H1 (cell line): ENCODE data around the gene MRC2. TPM values are rescaled to one million over a fixed set of nuclear protein-coding genes. Genes with fewer than 3 reads are reported as not detected.

Experiments used
- EZH2 ChIP-seq: fragments of 200-600 bp; sonication (generic); IDR thresholded peaks from 2 replicates; pipeline ENCODE4 v1.7.1; 2012; ENCODE audit warnings: low read depth, mild to moderate bottlenecking, moderate library complexity, low read length, inconsistent platforms; ENCODE audit not compliant: severe bottlenecking
- JUND ChIP-seq: IDR thresholded peaks from 2 replicates; pipeline ENCODE4 v1.6.1; 2011; ENCODE audit warnings: mild to moderate bottlenecking, improper control_type of control experiment, low read length
- KDM1A ChIP-seq: fragments of 200-600, 300-600 bp; sonication (generic); IDR thresholded peaks from 2 replicates; pipeline ENCODE4 v1.7.1; 2016; ENCODE audit warnings: mild to moderate bottlenecking, low read length, borderline replicate concordance
- PHF8 ChIP-seq: fragments of 200-600 bp; sonication (generic); conservative IDR thresholded peaks from 2 replicates; pipeline ENCODE4 v1.7.1; 2012; ENCODE audit warnings: low read depth, mild to moderate bottlenecking, inconsistent platforms, low read length, moderate library complexity
- SAP30 ChIP-seq: fragments of 300-600 bp; sonication (generic); IDR thresholded peaks from 2 replicates; pipeline ENCODE4 v1.7.1; 2012; ENCODE audit warnings: low read length, moderate library complexity, mild to moderate bottlenecking, inconsistent platforms; ENCODE audit not compliant: insufficient read depth, insufficient replicate concordance
- SRF ChIP-seq: IDR thresholded peaks from 2 replicates; pipeline ENCODE4 v1.6.1; 2011; ENCODE audit warnings: mild to moderate bottlenecking, low read depth, low read length, moderate library complexity
- TEAD4 ChIP-seq: IDR thresholded peaks from 2 replicates; pipeline ENCODE4 v1.6.1; 2012; ENCODE audit warnings: low read depth, low read length, inconsistent platforms, mixed read lengths
- polyA plus RNA-seq, 7 experiments: library from polyadenylated mRNA; depleted of rRNA in 3 of 7; stranded (reverse) in 5 of 7; unstranded in 2 of 7; fragments of >200 nt in 5 of 7; fragments of 200-250 nt in 2 of 7; gene quantifications; 1 replicate in 5 of 7; 2 replicates in 1 of 7; 4 replicates in 1 of 7; pipeline versions ENCODE4 v1.2.1 to v1.2.3, GENCODE V29; 2011 to 2013; ENCODE audit warnings: missing spikeins in 2 of 7, mixed read lengths in 2 of 7
- total RNA-seq: library from RNA; stranded (reverse); fragmentation: NEBNext Ultra II Directional; extraction: Animal tissue kit (Norgen Biotek cat#: 25700); gene quantifications from 2 replicates; pipeline ENCODE4 v1.2.1, GENCODE V29; 2021
- TF ChIP-seq, protein P1 (sequence below): fragments of 300-600 bp; sonication (generic); IDR thresholded peaks from 2 replicates; pipeline ENCODE4 v1.7.1; 2012; ENCODE audit warnings: low read length, moderate library complexity, mild to moderate bottlenecking, inconsistent platforms; ENCODE audit not compliant: insufficient replicate concordance
- TF ChIP-seq, protein P2 (sequence below): IDR thresholded peaks from 2 replicates; pipeline ENCODE4 v1.6.1; 2011; ENCODE audit warnings: low read depth, mild to moderate bottlenecking, low read length; ENCODE audit not compliant: insufficient read depth

The MRC2 gene
- total and polyA plus RNA-seq, 2 of the 8 experiments (the other 6 are each of a cell fraction or from before 2014, with no cell fraction given) = 7.0 to 24.2 TPM

DNA sequence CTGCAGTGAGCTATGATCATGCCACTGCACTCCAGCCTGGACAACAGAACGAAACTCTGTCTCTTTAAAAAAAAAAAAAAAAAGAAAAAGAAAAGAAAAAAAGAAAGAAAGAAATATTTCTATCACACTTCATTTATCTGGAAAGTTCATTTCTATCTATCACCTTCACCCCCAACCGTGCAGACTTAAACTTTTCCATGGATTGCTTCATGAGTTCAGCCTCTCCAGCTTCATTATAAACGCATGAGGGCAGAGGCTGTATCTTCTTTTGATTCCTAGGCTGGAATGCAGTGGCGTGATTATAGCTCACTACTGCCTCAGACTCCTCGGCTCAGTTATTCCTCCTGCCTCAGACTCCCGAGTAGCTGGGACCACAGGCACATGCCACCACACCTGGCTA is 28.2 kb downstream of the MRC2 start (continued):
- TF ChIP-seq, protein P1, sequence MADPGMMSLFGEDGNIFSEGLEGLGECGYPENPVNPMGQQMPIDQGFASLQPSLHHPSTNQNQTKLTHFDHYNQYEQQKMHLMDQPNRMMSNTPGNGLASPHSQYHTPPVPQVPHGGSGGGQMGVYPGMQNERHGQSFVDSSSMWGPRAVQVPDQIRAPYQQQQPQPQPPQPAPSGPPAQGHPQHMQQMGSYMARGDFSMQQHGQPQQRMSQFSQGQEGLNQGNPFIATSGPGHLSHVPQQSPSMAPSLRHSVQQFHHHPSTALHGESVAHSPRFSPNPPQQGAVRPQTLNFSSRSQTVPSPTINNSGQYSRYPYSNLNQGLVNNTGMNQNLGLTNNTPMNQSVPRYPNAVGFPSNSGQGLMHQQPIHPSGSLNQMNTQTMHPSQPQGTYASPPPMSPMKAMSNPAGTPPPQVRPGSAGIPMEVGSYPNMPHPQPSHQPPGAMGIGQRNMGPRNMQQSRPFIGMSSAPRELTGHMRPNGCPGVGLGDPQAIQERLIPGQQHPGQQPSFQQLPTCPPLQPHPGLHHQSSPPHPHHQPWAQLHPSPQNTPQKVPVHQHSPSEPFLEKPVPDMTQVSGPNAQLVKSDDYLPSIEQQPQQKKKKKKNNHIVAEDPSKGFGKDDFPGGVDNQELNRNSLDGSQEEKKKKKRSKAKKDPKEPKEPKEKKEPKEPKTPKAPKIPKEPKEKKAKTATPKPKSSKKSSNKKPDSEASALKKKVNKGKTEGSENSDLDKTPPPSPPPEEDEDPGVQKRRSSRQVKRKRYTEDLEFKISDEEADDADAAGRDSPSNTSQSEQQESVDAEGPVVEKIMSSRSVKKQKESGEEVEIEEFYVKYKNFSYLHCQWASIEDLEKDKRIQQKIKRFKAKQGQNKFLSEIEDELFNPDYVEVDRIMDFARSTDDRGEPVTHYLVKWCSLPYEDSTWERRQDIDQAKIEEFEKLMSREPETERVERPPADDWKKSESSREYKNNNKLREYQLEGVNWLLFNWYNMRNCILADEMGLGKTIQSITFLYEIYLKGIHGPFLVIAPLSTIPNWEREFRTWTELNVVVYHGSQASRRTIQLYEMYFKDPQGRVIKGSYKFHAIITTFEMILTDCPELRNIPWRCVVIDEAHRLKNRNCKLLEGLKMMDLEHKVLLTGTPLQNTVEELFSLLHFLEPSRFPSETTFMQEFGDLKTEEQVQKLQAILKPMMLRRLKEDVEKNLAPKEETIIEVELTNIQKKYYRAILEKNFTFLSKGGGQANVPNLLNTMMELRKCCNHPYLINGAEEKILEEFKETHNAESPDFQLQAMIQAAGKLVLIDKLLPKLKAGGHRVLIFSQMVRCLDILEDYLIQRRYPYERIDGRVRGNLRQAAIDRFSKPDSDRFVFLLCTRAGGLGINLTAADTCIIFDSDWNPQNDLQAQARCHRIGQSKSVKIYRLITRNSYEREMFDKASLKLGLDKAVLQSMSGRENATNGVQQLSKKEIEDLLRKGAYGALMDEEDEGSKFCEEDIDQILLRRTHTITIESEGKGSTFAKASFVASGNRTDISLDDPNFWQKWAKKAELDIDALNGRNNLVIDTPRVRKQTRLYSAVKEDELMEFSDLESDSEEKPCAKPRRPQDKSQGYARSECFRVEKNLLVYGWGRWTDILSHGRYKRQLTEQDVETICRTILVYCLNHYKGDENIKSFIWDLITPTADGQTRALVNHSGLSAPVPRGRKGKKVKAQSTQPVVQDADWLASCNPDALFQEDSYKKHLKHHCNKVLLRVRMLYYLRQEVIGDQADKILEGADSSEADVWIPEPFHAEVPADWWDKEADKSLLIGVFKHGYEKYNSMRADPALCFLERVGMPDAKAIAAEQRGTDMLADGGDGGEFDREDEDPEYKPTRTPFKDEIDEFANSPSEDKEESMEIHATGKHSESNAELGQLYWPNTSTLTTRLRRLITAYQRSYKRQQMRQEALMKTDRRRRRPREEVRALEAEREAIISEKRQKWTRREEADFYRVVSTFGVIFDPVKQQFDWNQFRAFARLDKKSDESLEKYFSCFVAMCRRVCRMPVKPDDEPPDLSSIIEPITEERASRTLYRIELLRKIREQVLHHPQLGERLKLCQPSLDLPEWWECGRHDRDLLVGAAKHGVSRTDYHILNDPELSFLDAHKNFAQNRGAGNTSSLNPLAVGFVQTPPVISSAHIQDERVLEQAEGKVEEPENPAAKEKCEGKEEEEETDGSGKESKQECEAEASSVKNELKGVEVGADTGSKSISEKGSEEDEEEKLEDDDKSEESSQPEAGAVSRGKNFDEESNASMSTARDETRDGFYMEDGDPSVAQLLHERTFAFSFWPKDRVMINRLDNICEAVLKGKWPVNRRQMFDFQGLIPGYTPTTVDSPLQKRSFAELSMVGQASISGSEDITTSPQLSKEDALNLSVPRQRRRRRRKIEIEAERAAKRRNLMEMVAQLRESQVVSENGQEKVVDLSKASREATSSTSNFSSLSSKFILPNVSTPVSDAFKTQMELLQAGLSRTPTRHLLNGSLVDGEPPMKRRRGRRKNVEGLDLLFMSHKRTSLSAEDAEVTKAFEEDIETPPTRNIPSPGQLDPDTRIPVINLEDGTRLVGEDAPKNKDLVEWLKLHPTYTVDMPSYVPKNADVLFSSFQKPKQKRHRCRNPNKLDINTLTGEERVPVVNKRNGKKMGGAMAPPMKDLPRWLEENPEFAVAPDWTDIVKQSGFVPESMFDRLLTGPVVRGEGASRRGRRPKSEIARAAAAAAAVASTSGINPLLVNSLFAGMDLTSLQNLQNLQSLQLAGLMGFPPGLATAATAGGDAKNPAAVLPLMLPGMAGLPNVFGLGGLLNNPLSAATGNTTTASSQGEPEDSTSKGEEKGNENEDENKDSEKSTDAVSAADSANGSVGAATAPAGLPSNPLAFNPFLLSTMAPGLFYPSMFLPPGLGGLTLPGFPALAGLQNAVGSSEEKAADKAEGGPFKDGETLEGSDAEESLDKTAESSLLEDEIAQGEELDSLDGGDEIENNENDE = no peak
- TF ChIP-seq SRF (no peak), SAP30 (no peak), TEAD4 (no peak), JUND (no peak), PHF8 (no peak), EZH2 (no peak), KDM1A (no peak)
- TF ChIP-seq, protein P2, sequence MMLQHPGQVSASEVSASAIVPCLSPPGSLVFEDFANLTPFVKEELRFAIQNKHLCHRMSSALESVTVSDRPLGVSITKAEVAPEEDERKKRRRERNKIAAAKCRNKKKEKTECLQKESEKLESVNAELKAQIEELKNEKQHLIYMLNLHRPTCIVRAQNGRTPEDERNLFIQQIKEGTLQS = no peak
